GM18526 (cell line): Measurements from ENCODE around the gene MT1E.

Experiments
- POLR2A ChIP-seq: IDR thresholded peaks from 3 replicates; pipeline ENCODE4 v1.6.1; 2011; ENCODE audit not compliant: insufficient read length; ENCODE audit errors: extremely low read depth

MT1E gene

GRCh38 chr16:56649271-56649670 is 23.7 kb downstream of the MT1E start:
- TF ChIP-seq POLR2A: no peak

- no peak for TF ChIP-seq POLR2A
Observed at GRCh38 chr16:56649820-56650219, 24.2 kb downstream of the MT1E start.

DNA sequence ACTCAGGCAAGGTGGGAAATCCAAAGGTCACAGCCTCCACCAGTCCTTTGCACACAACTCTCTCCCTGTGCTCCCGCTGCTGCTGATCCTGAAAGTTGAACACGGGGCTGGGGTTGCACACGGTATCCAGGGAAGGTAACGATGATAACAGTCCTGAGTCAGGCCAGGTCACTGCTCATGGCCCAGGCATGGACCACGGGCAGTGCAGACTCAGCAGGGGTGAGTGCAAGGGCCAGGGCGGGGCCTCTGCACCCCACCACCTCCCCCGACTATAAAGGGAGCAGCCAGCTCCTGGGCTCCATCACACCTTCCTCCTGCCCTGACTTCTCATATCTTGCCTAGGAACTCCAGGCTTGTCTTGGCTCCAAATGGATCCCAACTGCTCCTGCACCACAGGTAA is 26.0 kb downstream of the MT1E start, which contains the start of gene MT1B:
Gene MT1B (plus strand): TSS at position 301 of the 400 bp plus-strand sequence. CDS start 68 bp downstream, at position 369.
- no peak for TF ChIP-seq POLR2A

DNA sequence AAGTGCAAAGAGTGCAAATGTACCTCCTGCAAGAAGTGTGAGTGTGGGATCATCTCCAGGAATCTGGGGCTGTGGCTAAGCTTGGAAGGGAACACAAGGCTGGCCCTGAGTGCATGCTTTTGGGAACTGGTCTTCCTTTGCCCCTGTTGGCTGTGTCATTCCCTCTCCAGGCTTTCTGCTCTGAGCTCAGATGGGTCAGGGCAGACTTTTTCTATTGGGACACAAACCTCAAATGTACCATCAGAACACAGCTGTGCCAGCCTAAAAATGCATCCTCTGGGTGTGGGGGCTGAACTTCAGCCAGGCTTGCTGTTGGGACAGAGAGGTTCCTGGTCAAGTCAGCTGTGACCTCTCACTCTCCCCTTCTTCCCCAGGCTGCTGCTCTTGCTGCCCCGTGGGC is 27.0 kb downstream of the MT1E start:
- TF ChIP-seq POLR2A: no peak

DNA sequence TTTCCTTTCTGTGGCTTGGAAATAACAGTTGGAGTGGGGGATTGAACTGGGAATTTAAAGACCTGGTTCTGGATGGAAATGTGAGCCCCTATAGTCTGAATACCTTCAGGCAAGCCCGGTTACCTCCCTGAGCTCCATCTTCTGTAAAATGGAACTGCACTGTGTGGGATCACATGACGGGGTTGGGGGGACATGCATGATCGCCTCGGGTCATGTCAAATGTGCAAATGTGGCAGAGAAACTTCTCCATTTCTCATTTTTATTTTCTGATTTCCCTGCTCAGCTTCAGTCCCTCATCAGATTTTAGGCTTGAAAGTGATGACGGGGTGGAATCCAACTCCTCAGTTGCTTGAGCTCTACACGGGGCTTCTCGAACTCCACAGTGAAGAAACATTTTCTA is 27.6 kb downstream of the MT1E start:
- no peak for TF ChIP-seq POLR2A

GRCh38 chr16:56657555-56658326 is 32.2 kb downstream of the MT1E start, which contains the start of gene MT1F:
Gene MT1F (plus strand): TSS chr16:56657959. CDS start chr16:56658059, 100 bp downstream.
- peak; percentile 47 for TF ChIP-seq POLR2A

GRCh38 chr16:56658327-56658875 is 32.8 kb downstream of the MT1E start:
- no peak for TF ChIP-seq POLR2A

DNA sequence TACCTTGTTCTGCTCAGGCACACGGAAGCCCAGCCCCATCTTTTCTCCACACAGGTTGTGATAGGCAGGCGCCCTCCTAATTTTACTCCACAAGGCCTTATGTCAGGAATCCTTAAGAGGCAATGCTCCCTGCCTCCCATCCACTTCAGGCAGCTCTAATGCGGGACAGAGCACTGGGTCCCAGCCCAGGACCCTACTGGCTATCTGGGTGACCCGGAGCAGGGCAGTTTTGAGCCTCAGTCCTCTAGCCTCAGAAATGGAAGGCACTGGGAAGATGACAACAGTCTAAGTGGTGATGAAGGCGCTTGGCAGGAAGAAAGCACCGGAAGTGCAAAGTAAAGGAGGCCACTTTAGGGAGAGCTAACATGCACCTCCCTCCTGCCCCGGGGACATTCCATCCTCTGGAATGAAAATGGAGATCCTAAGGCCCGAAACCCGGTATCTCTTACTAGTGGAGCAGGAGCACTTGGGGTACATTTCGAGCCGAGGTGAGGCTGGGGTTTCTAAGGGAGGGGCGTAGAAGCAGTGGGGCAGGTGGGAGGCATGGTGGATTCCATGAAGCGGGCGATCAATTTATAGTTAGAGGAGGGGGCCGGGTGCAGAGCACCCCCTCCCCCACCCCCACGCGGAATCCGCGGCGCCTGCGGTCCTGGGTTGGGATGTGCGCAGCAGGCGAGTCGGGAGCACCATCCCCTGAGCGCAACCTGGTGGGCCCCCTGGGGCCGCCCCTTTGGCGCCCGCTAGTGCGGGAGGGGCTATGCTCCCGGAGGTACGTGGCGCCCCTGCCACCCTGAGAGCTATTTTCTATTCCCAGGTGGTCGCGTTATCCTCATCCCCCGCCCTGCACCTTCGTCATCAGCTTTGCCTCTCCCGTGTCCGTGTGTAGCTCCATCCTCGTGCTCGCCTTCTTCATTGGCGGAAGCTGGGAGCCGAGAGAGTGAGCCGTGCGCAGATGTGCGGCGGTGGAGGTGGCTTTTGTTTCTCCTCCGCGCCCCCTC is 37.1 kb downstream of the MT1E start:
- TF ChIP-seq POLR2A: no peak

DNA sequence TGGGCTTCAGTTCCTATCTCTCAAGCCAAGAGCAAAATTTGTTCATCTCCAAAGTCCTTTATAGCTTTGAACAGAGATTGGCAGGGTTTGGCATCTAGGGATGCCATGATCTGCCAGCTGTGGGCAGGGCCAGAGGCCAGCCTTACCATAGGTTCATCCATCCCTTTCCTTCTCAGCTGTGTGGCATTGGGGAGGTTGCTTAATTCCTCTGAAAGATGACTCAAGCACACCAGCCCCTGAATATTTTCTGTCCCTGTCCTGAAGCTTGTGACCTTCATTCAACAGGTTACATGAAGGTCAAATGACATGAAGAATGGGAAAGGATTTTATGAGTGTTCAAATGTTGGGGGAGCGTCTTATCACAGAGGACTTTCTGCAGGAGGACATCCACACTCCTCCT is 38.9 kb downstream of the MT1E start:
- no peak for TF ChIP-seq POLR2A

DNA sequence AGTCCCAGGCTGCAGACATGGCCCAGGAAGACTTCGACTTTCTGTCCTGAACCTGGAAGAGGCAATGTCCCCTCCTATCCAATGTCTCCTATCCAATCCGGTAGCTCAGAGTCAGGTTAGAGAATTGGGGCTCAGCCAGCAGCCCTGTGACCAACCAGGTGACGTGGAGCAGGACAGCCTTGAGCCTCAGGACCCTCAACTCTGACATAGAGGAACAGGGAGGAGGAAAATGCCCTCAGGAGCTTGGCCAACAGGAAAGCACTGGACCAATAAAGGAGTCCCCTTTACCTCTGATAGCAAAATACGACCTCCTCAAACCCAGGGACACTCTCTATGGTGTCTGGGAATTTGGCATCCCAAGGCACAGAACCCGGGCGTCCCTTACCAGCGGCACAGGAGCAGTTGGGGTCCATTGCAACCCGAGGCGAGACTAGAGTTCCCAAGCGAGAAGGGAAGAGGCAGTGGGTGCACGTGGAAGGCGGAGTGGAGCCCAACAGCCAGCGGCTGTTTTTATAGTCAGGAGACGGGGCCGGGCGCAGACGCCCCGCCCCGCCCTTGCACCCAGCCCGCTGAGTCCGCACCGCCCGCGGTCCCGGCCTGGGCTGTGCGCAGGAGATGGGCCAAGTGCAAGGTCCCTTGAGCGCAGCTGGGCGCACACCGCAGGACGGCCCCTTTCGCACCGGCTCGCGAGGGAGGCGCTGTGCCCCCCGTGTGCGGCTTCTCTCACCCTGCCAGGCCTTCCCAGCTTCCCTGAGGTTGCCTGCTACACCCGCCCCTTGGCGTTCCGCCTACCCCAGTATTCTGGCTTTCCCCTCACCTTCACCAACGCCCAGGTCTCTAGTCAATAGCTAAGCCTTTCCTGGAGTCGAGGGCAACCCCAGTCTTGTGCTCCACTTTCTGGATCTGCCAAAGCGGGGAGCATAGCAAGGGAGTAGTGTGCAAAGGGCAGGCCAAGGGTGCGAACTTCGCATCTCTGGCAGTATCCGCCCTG is 42.3 kb downstream of the MT1E start, which contains the start of gene MT1G:
Gene MT1G (minus strand): TSS at position 485 of the 991 bp plus-strand sequence. CDS start 72 bp downstream, at position 413.
- no peak for TF ChIP-seq POLR2A

DNA sequence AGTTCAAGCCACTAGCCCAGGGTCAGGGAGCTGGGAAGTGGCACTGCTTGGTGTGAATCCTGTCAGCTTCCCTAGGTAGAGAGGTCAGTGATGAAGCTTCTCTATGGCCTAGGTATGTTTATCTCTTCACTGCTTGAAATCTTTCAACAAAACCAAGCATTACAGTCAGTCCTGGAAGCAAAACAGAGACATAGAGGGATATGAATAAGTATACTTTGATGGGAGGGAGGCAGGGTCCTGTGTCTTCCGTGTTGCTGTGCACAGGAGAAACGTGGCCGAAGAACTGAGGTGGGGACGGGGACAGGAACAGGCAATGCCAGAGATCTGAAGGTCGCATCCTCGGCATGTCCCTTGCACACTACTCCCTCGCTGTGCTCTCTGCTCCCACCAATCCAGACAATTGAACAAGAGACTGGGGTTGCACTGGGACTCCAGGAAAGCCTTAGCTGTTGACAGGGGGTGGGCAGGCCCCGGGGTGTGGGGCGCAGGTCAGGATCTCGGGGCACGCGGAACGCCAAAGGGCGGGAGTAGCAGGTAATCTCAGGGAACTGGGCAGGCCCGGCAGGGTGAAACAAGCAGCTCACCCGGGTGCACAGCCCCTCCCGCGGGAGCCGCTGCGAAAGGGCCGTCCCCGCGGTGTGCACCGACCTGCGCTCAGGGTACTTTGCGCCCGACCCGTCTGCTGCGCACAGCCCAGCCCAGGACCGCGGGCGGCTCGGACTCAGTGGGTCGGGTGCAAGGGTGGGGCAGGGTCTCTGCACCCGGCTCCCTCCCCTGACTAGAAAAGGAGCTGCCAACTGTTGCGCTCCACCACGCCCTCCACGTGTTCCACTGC is 43.6 kb downstream of the MT1E start, which contains the start of gene MT1H:
Gene MT1H (plus strand): TSS at position 810 of the 835 bp plus-strand sequence. CDS start 71 bp downstream, outside the sequence.
- TF ChIP-seq POLR2A: no peak

DNA sequence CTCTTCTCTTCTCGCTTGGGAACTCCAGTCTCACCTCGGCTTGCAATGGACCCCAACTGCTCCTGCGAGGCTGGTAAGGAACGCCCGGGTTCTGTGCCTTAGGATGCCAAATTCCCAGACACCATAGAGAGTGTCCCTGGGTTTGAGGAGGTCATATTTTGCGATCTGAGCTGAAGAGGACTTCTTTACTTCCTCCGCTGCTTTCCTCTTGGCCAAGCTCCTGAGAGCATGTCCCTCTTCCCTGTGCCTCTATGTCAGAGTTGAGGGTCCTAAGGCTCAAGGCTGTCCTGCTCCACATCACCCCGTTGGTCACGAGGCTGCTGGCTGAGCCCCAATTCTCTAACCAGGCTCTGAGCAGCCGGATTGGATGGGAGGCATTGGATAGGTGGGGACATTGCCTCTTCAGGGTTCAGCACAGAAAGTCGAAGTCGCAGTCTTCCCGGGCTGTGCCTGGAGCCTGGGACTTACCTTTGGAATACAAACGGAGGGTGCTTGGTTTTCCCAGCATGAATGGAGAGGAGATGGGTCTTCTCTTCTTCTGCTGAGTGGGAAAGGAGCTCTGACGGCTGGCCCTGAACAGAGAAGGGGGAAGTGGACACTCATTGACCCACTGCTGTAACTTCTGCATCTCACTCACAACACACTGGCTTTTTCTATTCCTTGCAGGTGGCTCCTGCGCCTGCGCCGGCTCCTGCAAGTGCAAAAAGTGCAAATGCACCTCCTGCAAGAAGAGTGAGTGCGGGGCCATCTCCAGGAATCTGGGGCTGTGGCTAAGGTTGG is 44.4 kb downstream of the MT1E start:
- TF ChIP-seq POLR2A: no peak

DNA sequence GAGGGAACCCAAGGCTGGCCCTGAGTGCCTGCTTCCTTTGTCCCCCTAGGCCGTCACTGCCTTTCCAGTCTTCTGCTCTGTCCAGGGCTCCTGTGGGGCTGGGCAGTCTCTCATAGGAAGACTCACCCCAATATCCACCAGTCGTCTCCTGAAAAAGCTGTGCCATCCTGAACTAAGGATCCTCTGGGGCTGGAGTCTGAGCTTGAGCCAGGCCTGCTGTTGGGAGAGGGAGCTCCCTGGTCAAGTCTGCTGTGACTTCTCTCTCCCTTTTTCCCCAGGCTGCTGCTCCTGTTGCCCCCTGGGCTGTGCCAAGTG is 45.0 kb downstream of the MT1E start:
- no peak for TF ChIP-seq POLR2A
